ENCODE measurements around the gene ST3GAL3. TPM values are rescaled to one million over a fixed set of nuclear protein-coding genes. Genes with fewer than 3 reads are reported as not detected.
A peak's percentile ranks its signal among the peaks of the same experiment; 100 is the strongest.

Gene ST3GAL3
- total RNA-seq, 1 experiment from 2014 or later: 8.6 TPM

GRCh38 chr1:43913666-43914360 lies 206.5 kb downstream of the ST3GAL3 start:
- Mint-ChIP-seq H3K4me3 (no peak overlapping the region; the same call in 1 of the 2 replicates), H3K36me3 (no peaks in the 10 kb centered on the region), H3K27me3 (ENCODE audit: low read depth) (peaks cover 1% of the 10 kb centered on the region; the same call in 1 of the 2 replicates), H3K27ac (peak overlapping the region; percentile 46; the same call in 1 of the 2 replicates), H3K9me3 (no peaks in the 10 kb centered on the region), H3K4me1 (peaks cover 32% of the 10 kb centered on the region)
- POLR2A ChIA-PET: interaction anchor here (0.7 kb wide), 1 partner anchor 114 kb away, joined by 3 read pairs; no protein-coding TSS in a partner anchor
- CTCF ChIA-PET: interaction anchor here (1.0 to 8.2 kb wide), 7 partner anchors 16 to 149 kb away, joined by 3 to 96 read pairs (median 5); partner anchors contain the start of gene ARTN
- TF ChIP-seq ZNF423 (CRISPR knock-in tag; IDR thresholded peaks at IDR 0.05): no peak
- TF ChIP-seq ZNF232 (CRISPR knock-in tag; IDR thresholded peaks at IDR 0.05): no peak
- TF ChIP-seq CBFB (CRISPR knock-in tag; IDR thresholded peaks at IDR 0.05; ENCODE audit: low read depth): no peak
- no peak for TF ChIP-seq FOXP1 (CRISPR knock-in tag; IDR thresholded peaks at IDR 0.05; ENCODE audit: borderline replicate concordance)
- TF ChIP-seq MLX (CRISPR knock-in tag; IDR thresholded peaks at IDR 0.05): no peak
- TF ChIP-seq IRF1 (CRISPR knock-in tag; IDR thresholded peaks at IDR 0.05): no peak
- TF ChIP-seq MYBL2 (CRISPR knock-in tag; IDR thresholded peaks at IDR 0.05): no peak
- TF ChIP-seq NR1H2 (CRISPR knock-in tag; IDR thresholded peaks at IDR 0.05): no peak
- TF ChIP-seq PRDM15 (CRISPR knock-in tag; IDR thresholded peaks at IDR 0.05): no peak
- TF ChIP-seq CREB1 (CRISPR knock-in tag; IDR thresholded peaks at IDR 0.05): no peak
- no peak for TF ChIP-seq NR2C2 (CRISPR knock-in tag; IDR thresholded peaks at IDR 0.05)
- TF ChIP-seq USF1 (CRISPR knock-in tag; IDR thresholded peaks at IDR 0.05): no peak
- TF ChIP-seq GABPB1 (CRISPR knock-in tag; IDR thresholded peaks at IDR 0.05): no peak
- no peak for TF ChIP-seq MAX (CRISPR knock-in tag; IDR thresholded peaks at IDR 0.05)
- no peak for TF ChIP-seq RELA (CRISPR knock-in tag; IDR thresholded peaks at IDR 0.05; ENCODE audit: borderline replicate concordance)
- no peak for TF ChIP-seq JAZF1 (CRISPR knock-in tag; IDR thresholded peaks at IDR 0.05)
- peak; percentile 26; the same call in 1 of the 2 replicates for ATAC-seq
- DNase-seq (ENCODE audit: low spot score): no peak

- Mint-ChIP-seq H3K36me3 (no peaks in the 10 kb centered on the region), H3K4me1 (peaks cover 32% of the 10 kb centered on the region), H3K4me3 (no peak overlapping the region), H3K9me3 (no peaks in the 10 kb centered on the region), H3K27me3 (ENCODE audit: low read depth) (no peaks in the 10 kb centered on the region), H3K27ac (peak overlapping the region; percentile 22; the same call in 1 of the 2 replicates)
- ChIA-PET CTCF (interaction anchor here (1.0 to 8.2 kb wide), 5 partner anchors 15 to 152 kb away, joined by 3 to 96 read pairs (median 30); partner anchors contain the start of gene ARTN), POLR2A (no interaction called here)
- no peak for ATAC-seq
- no peak for DNase-seq (ENCODE audit: low spot score)
- TF ChIP-seq RORB (CRISPR knock-in tag; IDR thresholded peaks at IDR 0.05) (no peak), NFATC4 (CRISPR knock-in tag; IDR thresholded peaks at IDR 0.05) (no peak), CTCF (IDR thresholded peaks at IDR 0.05) (no peak), CREM (CRISPR knock-in tag; IDR thresholded peaks at IDR 0.05) (no peak), PREB (CRISPR knock-in tag; IDR thresholded peaks at IDR 0.05; ENCODE audit: borderline replicate concordance) (no peak), TEAD4 (CRISPR knock-in tag; IDR thresholded peaks at IDR 0.05) (no peak), GRHL2 (CRISPR knock-in tag; IDR thresholded peaks at IDR 0.05; ENCODE audit: insufficient replicate concordance, severe bottlenecking) (no peak), FOXP1 (CRISPR knock-in tag; IDR thresholded peaks at IDR 0.05; ENCODE audit: borderline replicate concordance) (no peak)
Observed at GRCh38 chr1:43914576-43915525, 207.5 kb downstream of the ST3GAL3 start.

Data from WTC11 (cell line).